Measurements from ENCODE around the gene G0S2. TPM values are rescaled to one million over a fixed set of nuclear protein-coding genes. Genes with fewer than 3 reads are reported as not detected.

The G0S2 gene
- polyA plus RNA-seq, 1 donor from 2014 or later, result 0.33 TPM

GRCh38 chr1:209647156-209647555, 28.1 kb upstream of the G0S2 start:
- Histone ChIP-seq H4K20me1 (ENCODE audit: insufficient read depth) (no peaks in the 10 kb centered on the region), H3K36me3 (ENCODE audit: insufficient read depth, low read length) (no peaks in the 10 kb centered on the region), H3K27ac (ENCODE audit: low read length) (no peak overlapping the region), H2AFZ (ENCODE audit: low read depth, low read length) (no peak overlapping the region), H3K9me3 (ENCODE audit: low read length) (no peaks in the 10 kb centered on the region), H3K4me3 (ENCODE audit: low read length) (no peak overlapping the region), H3K27me3 (ENCODE audit: insufficient read depth, low read depth, low read length) (no peaks in the 10 kb centered on the region), H3K4me2 (ENCODE audit: low read length) (no peak overlapping the region), H3K9me2 (ENCODE audit: insufficient read depth, low read length) (no peaks in the 10 kb centered on the region), H3F3A (ENCODE audit: insufficient read depth, low read length, poor library complexity, severe bottlenecking) (no peaks in the 10 kb centered on the region), H3K79me2 (replicated peaks; ENCODE audit: insufficient read depth, low read length) (no peaks in the 10 kb centered on the region), H3K9ac (ENCODE audit: low read length) (no peak overlapping the region)
- TF ChIP-seq RAD21 (conservative IDR thresholded peaks at IDR 0.05) (no peak), SMC3 (conservative IDR thresholded peaks at IDR 0.05; ENCODE audit: poor library complexity) (no peak), EZH2 (IDR thresholded peaks at IDR 0.05; ENCODE audit: borderline replicate concordance, insufficient read depth, low read length, poor library complexity, severe bottlenecking) (no peak), TAF1 (IDR thresholded peaks at IDR 0.05; ENCODE audit: low read depth) (no peak), MXI1 (conservative IDR thresholded peaks at IDR 0.05; ENCODE audit: poor library complexity, severe bottlenecking) (no peak), POLR2AphosphoS5 (IDR thresholded peaks at IDR 0.05) (no peak), REST (IDR thresholded peaks at IDR 0.05; ENCODE audit: borderline replicate concordance) (no peak), EP300 (conservative IDR thresholded peaks at IDR 0.05; ENCODE audit: poor library complexity, severe bottlenecking) (no peak), CTCF (IDR thresholded peaks at IDR 0.05; ENCODE audit: poor library complexity, severe bottlenecking) (no peak)

GRCh38 chr1:209648346-209648745, 26.9 kb upstream of the G0S2 start:
- Histone ChIP-seq H3K36me3 (ENCODE audit: insufficient read depth, low read length) (no peaks in the 10 kb centered on the region), H3K27ac (ENCODE audit: low read length) (no peak overlapping the region), H3F3A (ENCODE audit: insufficient read depth, low read length, poor library complexity, severe bottlenecking) (no peaks in the 10 kb centered on the region), H4K20me1 (ENCODE audit: insufficient read depth) (no peaks in the 10 kb centered on the region), H2AFZ (ENCODE audit: low read depth, low read length) (no peak overlapping the region), H3K9me2 (ENCODE audit: insufficient read depth, low read length) (no peaks in the 10 kb centered on the region), H3K4me2 (ENCODE audit: low read length) (no peak overlapping the region), H3K9ac (ENCODE audit: low read length) (no peak overlapping the region), H3K4me3 (ENCODE audit: low read length) (no peak overlapping the region), H3K79me2 (replicated peaks; ENCODE audit: insufficient read depth, low read length) (no peaks in the 10 kb centered on the region), H3K9me3 (ENCODE audit: low read length) (no peaks in the 10 kb centered on the region), H3K27me3 (ENCODE audit: insufficient read depth, low read depth, low read length) (no peaks in the 10 kb centered on the region)
- no peak for TF ChIP-seq TAF1 (IDR thresholded peaks at IDR 0.05; ENCODE audit: low read depth)
- TF ChIP-seq REST (IDR thresholded peaks at IDR 0.05; ENCODE audit: borderline replicate concordance), result no peak
- no peak for TF ChIP-seq POLR2AphosphoS5 (IDR thresholded peaks at IDR 0.05)
- no peak for TF ChIP-seq CTCF (IDR thresholded peaks at IDR 0.05; ENCODE audit: poor library complexity, severe bottlenecking)
- TF ChIP-seq MXI1 (conservative IDR thresholded peaks at IDR 0.05; ENCODE audit: poor library complexity, severe bottlenecking), result no peak
- TF ChIP-seq EP300 (conservative IDR thresholded peaks at IDR 0.05; ENCODE audit: poor library complexity, severe bottlenecking), result no peak
- no peak for TF ChIP-seq EZH2 (IDR thresholded peaks at IDR 0.05; ENCODE audit: borderline replicate concordance, insufficient read depth, low read length, poor library complexity, severe bottlenecking)
- TF ChIP-seq SMC3 (conservative IDR thresholded peaks at IDR 0.05; ENCODE audit: poor library complexity), result no peak
- TF ChIP-seq RAD21 (conservative IDR thresholded peaks at IDR 0.05), result no peak

All from neural cell (in vitro differentiated cells).